Measurements from ENCODE around the gene TAB3. TPM values are rescaled to one million over a fixed set of nuclear protein-coding genes. Genes with fewer than 3 reads are reported as not detected.

TAB3 gene
- total and polyA plus RNA-seq, 9 of the 15 experiments (the other 6 are each of a cell fraction or from before 2014, with no cell fraction given) = 2.4 to 31.1 (median 15.5) TPM

DNA sequence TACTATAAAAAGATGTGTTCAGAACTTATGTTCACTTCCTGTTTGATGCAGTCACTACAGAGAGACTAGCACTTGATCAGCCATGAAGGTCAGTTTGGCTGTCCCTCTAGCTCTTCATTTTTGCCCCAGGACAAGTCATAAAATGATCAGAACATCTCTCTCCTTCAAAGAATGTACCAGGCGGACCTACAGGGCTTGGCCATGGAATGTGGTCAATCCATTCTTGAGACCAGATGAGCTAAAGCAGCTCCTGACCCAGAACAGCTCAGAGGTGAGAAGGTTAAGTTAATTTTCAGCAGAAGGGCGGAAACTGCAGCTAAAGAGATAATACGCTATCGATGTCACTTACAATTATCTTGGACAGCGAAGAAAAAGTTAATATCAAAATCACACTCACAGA is 49.2 kb upstream of the TAB3 start:
- no peak for FAIRE-seq

More for the DNA sequence above, 49.2 kb upstream of the TAB3 start:
- H3K4me3 ChIP-seq = no peak overlapping the region
- no peak overlapping the region for H3K27ac ChIP-seq (ENCODE audit: extremely low read depth, low read depth, low read length)
- no peaks in the 10 kb centered on the region for H3K4me1 ChIP-seq (replicated peaks in 1 of 2; ENCODE audit: control insufficient read depth in 2 of 2, insufficient read depth in 2 of 2, low read length in 2 of 2)
- H2AFZ ChIP-seq (ENCODE audit: low read depth, low read length) = no peak overlapping the region
- TF ChIP-seq TCF7 (IDR thresholded peaks at IDR 0.05; ENCODE audit: borderline replicate concordance) (no peak), HMG20B (CRISPR knock-in tag; IDR thresholded peaks at IDR 0.05) (no peak), SRSF7 (optimal IDR thresholded peaks at IDR 0.05; ENCODE audit: low read depth, low read length) (no peak), NFATC3 (IDR thresholded peaks at IDR 0.05) (no peak), HDAC8 (tag; IDR thresholded peaks at IDR 0.05) (no peak), IRF9 (tag; IDR thresholded peaks at IDR 0.05) (no peak), PHTF2 (CRISPR knock-in tag; IDR thresholded peaks at IDR 0.05) (no peak), MAFG (tag; conservative IDR thresholded peaks at IDR 0.05) (no peak), IRF2 (CRISPR knock-in tag; IDR thresholded peaks at IDR 0.05) (no peak), RB1 (IDR thresholded peaks at IDR 0.05; ENCODE audit: low read depth) (no peak), ZNF76 (CRISPR knock-in tag; IDR thresholded peaks at IDR 0.05; ENCODE audit: borderline replicate concordance) (no peak), TFE3 (CRISPR knock-in tag; IDR thresholded peaks at IDR 0.05) (no peak), MYC (IDR thresholded peaks at IDR 0.05; ENCODE audit: low read depth, low read length) (no peak), MYC (CRISPR knock-in tag; IDR thresholded peaks at IDR 0.05; ENCODE audit: borderline replicate concordance, low read depth) (no peak), RBM17 (IDR thresholded peaks at IDR 0.05; ENCODE audit: borderline replicate concordance, low read depth, low read length) (no peak), ELF1 (tag; IDR thresholded peaks at IDR 0.05) (no peak)
- ATAC-seq (no peak), DNase-seq (ENCODE audit: extremely low read depth in 1 of 4, low spot score in 3 of 4) (no peak)
- H3K9me1 ChIP-seq (ENCODE audit: control insufficient read depth, insufficient read depth, low read length) = no peaks in the 10 kb centered on the region
- H3K9ac ChIP-seq (ENCODE audit: insufficient read depth in 1 of 2, low read depth in 2 of 2, low read length in 2 of 2) = no peak overlapping the region
- intact Hi-C loops (cut with micrococcal nuclease) = loop anchor here (5.0 kb wide), 2 partner anchors 34 to 99 kb away; no protein-coding TSS in a partner anchor
- no TSS peak for BruUV-seq (replicated peaks)
- ChIA-PET POLR2A (no interaction called here), CTCF (ENCODE audit: low intra/inter-chr PET ratio) (no interaction called here)
- H3K27me3 ChIP-seq (ENCODE audit: control insufficient read depth in 2 of 2, insufficient read depth in 2 of 2, low read length in 2 of 2) = no peaks in the 10 kb centered on the region; a peak in 1 of 5 replicates
- H3K79me2 ChIP-seq (ENCODE audit: control insufficient read depth, insufficient read depth, low read length) = no peaks in the 10 kb centered on the region
- no peak overlapping the region for H3K4me2 ChIP-seq (ENCODE audit: insufficient read depth, low read length)
- WGBS (ENCODE audit: insufficient coverage, low coverage, missing lambda C conversion rate) = 24% methylated on average over 4 of the region's 5 CpGs
- no peaks in the 10 kb centered on the region for H4K20me1 ChIP-seq (replicated peaks; ENCODE audit: control insufficient read depth, insufficient read depth, low read length)
- H3K9me3 ChIP-seq (replicated peaks; ENCODE audit: control insufficient read depth, insufficient read depth, low read depth, low read length) = no peaks in the 10 kb centered on the region
- H3K36me3 ChIP-seq (ENCODE audit: control insufficient read depth, insufficient read depth, low read length) = no peaks in the 10 kb centered on the region
- in situ Hi-C loops (cut with MboI) = loop anchor here (5.0 kb wide), 1 partner anchor 96 kb away; no protein-coding TSS in a partner anchor
